Brain microvascular endothelial cell (primary cell): Measurements from ENCODE around the gene ZNF469.

Experiments
- DNase-seq: peaks from one replicate; pipeline ENCODE4 v3.0.0-alpha.2; 2020
- H3K27ac ChIP-seq: fragments of 250-450 bp; sonication (Bioruptor Pico); 2 replicates; pipeline ENCODE4 v1.5.1; 2020; ENCODE audit warnings: mild to moderate bottlenecking, moderate library complexity
- H3K27me3 ChIP-seq: fragments of 250-450 bp; sonication (Bioruptor Pico); replicated peaks from 2 replicates; pipeline ENCODE4 v1.5.1; 2020; ENCODE audit warnings: mild to moderate bottlenecking
- H3K36me3 ChIP-seq: fragments of 250-450 bp; sonication (Bioruptor Pico); replicated peaks from 2 replicates; pipeline ENCODE4 v1.5.1; 2020; ENCODE audit warnings: mild to moderate bottlenecking
- H3K4me3 ChIP-seq: 2 replicates; pipeline ENCODE4 v1.5.1; 2011; ENCODE audit warnings: low read depth, mild to moderate bottlenecking, control low read depth, low read length, moderate library complexity
- CTCF ChIP-seq: IDR thresholded peaks from 2 replicates; pipeline ENCODE4 v1.5.1; 2011; ENCODE audit warnings: low read depth, mild to moderate bottlenecking, moderate library complexity, low read length, control low read depth, inconsistent platforms; ENCODE audit errors: missing control alignments
- in situ Hi-C: cut with HindIII; loops from 2 replicates; pipeline ENCODE4 v1.10.0; 2017; ENCODE audit warnings: low sequenced_read_pairs, low pct_ligation_motif_present

Gene ZNF469

GRCh38 chr16:88346680-88347505 lies 35.9 kb upstream of the ZNF469 start:
- in situ Hi-C loops: no loop called here
- TF ChIP-seq CTCF: no peak
- no peaks in the 10 kb centered on the region for H3K36me3 ChIP-seq
- H3K4me3 ChIP-seq: no peak overlapping the region
- H3K27me3 ChIP-seq: no peaks in the 10 kb centered on the region
- no peak for DNase-seq
- no peak overlapping the region for H3K27ac ChIP-seq

- TF ChIP-seq CTCF: no peak
- Histone ChIP-seq H3K36me3 (no peaks in the 10 kb centered on the region), H3K27me3 (no peaks in the 10 kb centered on the region), H3K4me3 (no peak overlapping the region), H3K27ac (no peak overlapping the region)
- in situ Hi-C loops: no loop called here
- no peak for DNase-seq
Observed at GRCh38 chr16:88347656-88348376, 34.9 kb upstream of the ZNF469 start.

- H3K36me3 ChIP-seq: no peaks in the 10 kb centered on the region
- in situ Hi-C loops: no loop called here
- TF ChIP-seq CTCF: no peak
- no peak for DNase-seq
- H3K4me3 ChIP-seq: no peak overlapping the region
- H3K27ac ChIP-seq: no peak overlapping the region
- H3K27me3 ChIP-seq: no peaks in the 10 kb centered on the region
Observed at GRCh38 chr16:88348377-88349152, 34.2 kb upstream of the ZNF469 start.

- no peak for DNase-seq
- Histone ChIP-seq H3K27ac (no peak overlapping the region), H3K4me3 (no peak overlapping the region), H3K36me3 (no peaks in the 10 kb centered on the region), H3K27me3 (no peaks in the 10 kb centered on the region)
- in situ Hi-C loops: no loop called here
- TF ChIP-seq CTCF: no peak
Observed at GRCh38 chr16:88349153-88349902, 33.4 kb upstream of the ZNF469 start.

GRCh38 chr16:88349903-88350900 lies 32.6 kb upstream of the ZNF469 start:
- in situ Hi-C loops: no loop called here
- H3K4me3 ChIP-seq: no peak overlapping the region
- TF ChIP-seq CTCF: no peak
- no peak overlapping the region for H3K27ac ChIP-seq
- H3K27me3 ChIP-seq: no peaks in the 10 kb centered on the region
- no peak for DNase-seq
- no peaks in the 10 kb centered on the region for H3K36me3 ChIP-seq
